GM21447 (cell line): ENCODE results near the gene GABPB2.

Source experiments
- ATAC-seq: cut with Tn5 transposase; IDR thresholded peaks from one replicate; pipeline ENCODE4 v1.9.1; 2021; ENCODE audit not compliant: unreplicated experiment

Gene GABPB2

DNA sequence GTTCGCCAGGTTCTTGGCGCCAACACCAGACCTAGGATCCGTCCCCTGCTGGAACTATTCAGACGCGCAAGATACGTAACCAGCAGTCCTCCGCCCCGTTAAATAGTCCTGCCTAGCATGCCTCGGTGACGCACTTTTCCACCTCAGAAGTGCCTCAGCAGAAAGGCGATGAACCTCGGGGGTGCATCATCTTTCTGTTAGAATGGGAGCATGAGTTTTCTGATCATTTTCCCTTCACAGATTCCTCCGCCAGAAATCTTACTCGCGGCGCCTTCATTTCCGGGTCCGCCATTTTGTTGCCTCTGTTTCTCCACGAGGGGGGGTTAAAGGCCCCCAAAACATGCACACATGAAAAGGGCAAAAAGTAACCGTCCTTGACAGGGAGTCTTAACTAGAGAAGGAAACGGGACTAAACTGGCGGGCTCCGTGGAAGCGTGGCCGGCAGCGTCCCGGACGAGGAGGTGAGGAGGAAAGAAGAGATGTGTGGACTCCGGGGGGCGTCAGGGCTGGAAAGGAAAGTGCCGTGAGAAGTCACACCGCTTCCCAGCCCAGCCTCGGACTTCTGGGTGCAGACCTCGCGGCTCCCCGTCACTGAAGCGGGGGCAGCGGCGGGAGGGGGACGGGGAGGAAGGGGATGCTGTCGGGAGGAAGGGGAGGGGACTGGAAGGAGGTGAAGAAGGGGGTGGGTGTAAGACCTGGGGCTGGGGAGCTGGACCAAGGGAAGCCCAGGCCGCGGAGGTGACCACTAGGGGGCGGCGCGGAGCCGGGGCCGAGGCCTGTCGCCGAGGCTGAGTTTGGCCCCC is at the start of gene GABPB2:
GABPB2 (plus strand) TSS at position 288 of the 803 bp plus-strand sequence. CDS start 17,429 bp downstream, outside the sequence.
- ATAC-seq = peak; percentile 76

DNA sequence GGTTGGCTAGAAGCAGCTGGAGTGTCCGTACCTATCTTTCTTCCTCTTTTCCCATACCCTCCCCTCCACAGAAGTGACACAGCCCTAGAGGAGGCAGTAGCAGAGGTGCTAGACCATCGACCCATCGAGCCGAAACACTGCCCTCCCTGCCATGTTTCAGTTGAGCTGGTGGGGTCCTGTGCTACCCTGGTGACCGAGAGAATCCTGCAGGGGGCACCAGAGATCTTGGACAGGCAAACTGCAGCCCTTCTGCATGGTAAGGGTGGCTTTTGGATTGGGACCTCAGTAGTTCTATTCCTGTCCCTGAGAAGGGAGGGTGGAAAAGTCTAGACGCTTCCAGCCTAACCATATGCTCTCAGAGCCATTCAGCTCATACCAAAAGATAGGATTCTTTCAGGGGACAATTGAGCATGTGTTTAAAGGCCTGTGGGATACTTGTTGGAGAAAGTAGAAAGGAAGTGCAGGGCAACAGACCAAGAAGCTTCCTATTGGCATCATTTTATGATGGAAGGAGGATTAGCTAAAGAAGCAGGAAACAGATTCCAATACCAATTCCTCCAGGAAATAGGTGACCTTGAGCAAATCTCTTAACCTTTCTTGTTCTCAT is 45.9 kb upstream of the GABPB2 start:
- ATAC-seq = no peak

- ATAC-seq = no peak
Observed at GRCh38 chr1:151026460-151026859, 44.1 kb upstream of the GABPB2 start.

DNA sequence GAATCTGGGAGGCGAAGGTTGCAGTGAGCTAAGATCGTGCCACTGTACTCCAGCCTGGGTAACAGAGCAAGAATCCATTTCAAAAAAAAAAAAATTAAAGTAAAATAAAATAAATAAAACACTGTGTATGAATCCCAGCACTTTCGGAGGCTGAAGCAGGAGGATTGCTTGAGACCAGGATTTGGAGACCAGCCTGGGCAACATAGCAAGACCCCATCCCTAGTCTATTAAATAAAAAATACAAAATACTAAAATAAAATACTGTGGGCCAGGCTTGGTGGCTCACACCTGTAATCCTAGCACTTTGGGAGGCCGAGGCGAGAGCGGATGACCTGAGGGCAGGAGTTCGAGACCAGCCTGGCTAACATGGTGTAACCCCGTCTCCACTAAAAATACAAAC is 38.4 kb upstream of the GABPB2 start:
- no peak for ATAC-seq

GRCh38 chr1:151035167-151035566 is 35.4 kb upstream of the GABPB2 start:
- no peak for ATAC-seq

DNA sequence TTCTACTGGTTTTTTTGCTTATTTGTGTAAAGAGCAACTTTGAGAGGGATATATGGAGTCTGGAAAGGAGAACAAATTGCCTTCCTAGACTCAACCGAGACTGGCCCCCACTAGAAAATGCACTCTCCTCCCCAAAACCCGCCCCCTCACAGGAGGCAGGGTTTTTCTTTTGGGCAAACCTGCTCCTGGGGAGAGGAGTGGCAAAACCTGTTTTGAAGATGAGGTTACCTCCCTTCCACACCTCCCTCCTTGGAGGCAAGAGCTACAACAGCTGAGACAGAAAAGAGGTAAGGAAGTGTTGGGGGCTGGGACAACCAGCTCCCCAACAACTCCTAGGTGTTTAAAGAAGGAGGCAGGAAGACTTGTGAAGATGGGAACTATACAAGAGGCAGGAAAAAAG is 34.2 kb upstream of the GABPB2 start, which contains the start of gene BNIPL:
BNIPL (plus strand) TSS at position 231 of the 400 bp plus-strand sequence; CDS start at position 371, 140 bp downstream.
- ATAC-seq = no peak

DNA sequence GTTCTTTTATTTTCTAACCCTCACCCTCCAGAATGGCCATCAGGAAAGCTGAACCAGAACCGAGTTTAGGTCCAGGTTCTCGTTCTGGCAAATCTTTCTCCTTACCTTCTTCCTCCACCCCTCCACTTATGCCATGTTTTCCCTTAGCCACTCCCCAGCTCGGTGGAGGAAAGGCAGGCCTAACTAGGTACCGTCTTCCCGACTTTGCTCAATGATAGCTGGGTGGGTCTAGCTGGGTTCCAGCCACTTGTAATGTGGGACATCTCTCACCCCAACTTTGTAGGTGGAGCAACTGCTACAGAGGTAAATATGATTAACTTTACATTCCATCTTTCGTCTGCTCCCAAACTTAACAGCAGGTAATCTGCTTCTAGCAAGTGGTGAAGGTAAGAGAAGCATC is 33.5 kb upstream of the GABPB2 start:
- ATAC-seq = no peak

GRCh38 chr1:151039521-151039920 is 31.0 kb upstream of the GABPB2 start:
- ATAC-seq = no peak

GRCh38 chr1:151043163-151043562 is 27.4 kb upstream of the GABPB2 start:
- no peak for ATAC-seq

DNA sequence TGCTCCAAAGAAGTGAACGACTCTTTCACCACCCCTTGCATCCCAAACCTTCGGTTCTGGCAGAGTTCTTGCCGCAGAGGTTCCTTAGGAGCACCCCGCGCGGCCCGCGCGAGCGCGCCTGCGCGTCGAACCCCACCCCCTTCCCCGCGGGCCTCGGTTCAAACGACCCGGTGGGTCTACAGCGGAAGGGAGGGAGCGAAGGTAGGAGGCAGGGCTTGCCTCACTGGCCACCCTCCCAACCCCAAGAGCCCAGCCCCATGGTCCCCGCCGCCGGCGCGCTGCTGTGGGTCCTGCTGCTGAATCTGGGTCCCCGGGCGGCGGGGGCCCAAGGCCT is 23.0 kb upstream of the GABPB2 start, which contains the start of gene C1orf56:
C1orf56 (plus strand) TSS at position 161 of the 334 bp plus-strand sequence; CDS start at position 258, 97 bp downstream.
- peak; percentile 55 for ATAC-seq

DNA sequence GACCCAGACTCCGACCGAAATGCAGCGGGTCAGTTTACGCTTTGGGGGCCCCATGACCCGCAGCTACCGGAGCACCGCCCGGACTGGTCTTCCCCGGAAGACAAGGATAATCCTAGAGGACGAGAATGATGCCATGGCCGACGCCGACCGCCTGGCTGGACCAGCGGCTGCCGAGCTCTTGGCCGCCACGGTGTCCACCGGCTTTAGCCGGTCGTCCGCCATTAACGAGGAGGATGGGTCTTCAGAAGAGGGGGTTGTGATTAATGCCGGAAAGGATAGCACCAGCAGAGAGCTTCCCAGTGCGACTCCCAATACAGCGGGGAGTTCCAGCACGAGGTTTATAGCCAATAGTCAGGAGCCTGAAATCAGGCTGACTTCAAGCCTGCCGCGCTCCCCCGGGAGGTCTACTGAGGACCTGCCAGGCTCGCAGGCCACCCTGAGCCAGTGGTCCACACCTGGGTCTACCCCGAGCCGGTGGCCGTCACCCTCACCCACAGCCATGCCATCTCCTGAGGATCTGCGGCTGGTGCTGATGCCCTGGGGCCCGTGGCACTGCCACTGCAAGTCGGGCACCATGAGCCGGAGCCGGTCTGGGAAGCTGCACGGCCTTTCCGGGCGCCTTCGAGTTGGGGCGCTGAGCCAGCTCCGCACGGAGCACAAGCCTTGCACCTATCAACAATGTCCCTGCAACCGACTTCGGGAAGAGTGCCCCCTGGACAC is 22.5 kb upstream of the GABPB2 start:
- ATAC-seq = peak; percentile 68

DNA sequence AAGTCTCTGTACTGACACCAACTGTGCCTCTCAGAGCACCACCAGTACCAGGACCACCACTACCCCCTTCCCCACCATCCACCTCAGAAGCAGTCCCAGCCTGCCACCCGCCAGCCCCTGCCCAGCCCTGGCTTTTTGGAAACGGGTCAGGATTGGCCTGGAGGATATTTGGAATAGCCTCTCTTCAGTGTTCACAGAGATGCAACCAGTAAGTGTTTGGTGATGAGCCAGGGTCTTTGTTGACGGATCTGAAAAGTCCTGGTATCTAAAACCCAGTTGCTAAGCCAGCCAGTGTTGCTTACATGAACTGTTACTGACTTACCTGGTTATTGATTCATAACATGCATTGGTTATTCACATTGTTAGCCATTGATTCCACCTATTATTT is 21.9 kb upstream of the GABPB2 start:
- no peak for ATAC-seq

DNA sequence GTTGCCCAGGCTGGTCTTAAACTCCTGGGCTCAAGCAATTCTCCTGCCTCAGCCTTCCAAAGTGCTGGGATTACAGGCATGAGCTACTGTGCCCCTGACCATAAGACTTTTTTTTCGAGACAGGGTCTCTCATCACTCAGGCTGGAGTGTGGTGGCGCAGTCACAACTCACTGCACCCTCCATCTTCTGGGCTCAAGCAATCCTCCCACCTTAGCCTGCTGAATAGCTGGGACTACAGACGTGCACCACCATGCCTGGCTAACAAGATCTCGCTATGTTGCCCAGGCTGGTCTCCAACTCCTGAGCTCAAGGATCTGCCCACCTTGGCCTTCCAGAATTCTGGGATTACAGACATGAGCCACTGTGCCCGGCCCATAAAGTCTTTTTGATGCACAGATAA is 21.1 kb upstream of the GABPB2 start:
- ATAC-seq = no peak

- ATAC-seq = no peak
Observed at GRCh38 chr1:151050051-151050688, 20.4 kb upstream of the GABPB2 start.

DNA sequence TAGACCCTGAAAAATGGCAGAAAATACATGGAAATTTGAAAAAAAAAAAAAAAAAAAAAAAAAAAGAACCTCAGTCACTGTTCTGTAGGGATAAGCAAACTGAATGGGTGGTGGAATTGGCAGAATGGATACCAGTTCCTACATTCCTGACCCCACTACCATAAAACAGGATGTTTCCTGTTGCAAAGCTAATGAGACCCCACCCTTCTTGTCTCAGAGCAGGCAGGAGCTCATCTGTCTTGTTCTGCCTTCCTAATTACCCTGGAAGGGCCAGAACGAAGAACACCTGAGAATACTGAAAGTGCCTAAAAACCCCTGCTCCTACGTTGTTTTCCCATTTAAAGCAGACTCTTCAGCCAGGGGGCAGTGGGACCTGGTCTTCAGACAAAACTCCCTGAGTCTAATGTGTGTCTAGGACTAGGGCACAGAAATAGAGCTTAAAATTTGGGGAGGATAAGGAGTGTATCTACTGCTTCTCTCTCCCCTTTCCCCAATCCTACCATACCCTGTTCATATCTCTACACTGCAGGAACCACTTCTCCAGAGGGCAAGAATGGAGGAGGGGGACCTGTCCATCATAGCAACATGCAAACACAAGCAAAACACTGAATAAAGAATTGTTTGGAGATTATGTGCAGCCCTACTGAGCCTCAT is 19.1 kb upstream of the GABPB2 start:
- no peak for ATAC-seq

GRCh38 chr1:151054971-151055547 is 15.5 kb upstream of the GABPB2 start:
- no peak for ATAC-seq

DNA sequence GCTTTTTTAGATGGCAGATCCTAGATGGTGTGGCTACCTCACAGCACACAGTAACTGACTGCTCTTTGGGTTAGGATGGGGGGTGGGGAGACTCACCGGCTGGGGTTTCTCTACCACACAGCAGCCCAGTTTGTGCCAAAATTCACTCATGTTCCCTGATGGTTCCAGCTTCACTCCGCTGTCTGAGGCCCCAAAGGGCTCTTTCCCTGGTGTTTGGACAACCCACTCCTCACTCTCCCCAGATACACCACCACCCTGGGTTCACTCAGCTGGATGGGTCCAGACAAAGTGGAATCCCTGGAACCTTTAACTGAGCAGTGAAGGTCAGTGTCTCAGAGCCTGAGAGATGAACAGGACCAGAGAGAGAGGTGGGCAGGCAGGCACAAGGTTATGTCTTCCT is 15.0 kb upstream of the GABPB2 start:
- no peak for ATAC-seq

DNA sequence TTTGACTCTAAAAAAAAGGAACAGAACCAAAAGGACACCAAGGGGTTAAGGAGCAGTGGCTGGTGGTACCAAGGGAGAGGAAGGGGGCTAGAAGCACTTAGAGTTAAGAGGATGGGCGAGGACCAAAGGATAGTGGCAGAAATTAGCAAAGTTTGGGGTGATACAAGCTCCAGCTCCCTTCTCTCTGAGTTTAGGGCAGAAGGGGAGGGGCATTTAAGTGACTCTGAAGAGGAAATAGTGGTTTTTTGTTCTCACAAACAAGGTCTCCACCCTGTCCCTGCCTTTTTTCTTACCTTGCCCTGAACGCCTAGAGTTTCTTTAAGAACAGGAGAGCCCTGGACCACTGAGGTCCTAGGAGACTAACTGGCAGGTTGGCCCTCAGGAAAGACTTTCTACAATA is 14.4 kb upstream of the GABPB2 start:
- no peak for ATAC-seq

GRCh38 chr1:151058692-151059091 is 11.9 kb upstream of the GABPB2 start:
- no peak for ATAC-seq
